SK-N-SH (cell line): ENCODE results near the gene EXOC4.

Experiments used
- CTCF ChIP-seq: fragments of 200-600 bp; sonication (generic); IDR thresholded peaks from 2 replicates; pipeline ENCODE4 v1.6.1; 2017; ENCODE audit warnings: antibody characterized with exemption, mild to moderate bottlenecking, moderate library complexity
- EP300 ChIP-seq, 2 experiments: IDR thresholded peaks; 2 replicates each; pipeline versions ENCODE4 v1.4.0 to v1.6.1; 2012; ENCODE audit warnings: borderline replicate concordance in 1 of 2, low read depth in 1 of 2, low read length in 1 of 2
- EZH2phosphoT487 ChIP-seq: fragments of 200-600 bp; sonication (generic); IDR thresholded peaks from 2 replicates; pipeline ENCODE4 v1.6.1; 2017; ENCODE audit warnings: low read depth, mixed run types, mild to moderate bottlenecking, antibody characterized with exemption, moderate library complexity, borderline replicate concordance
- FOXJ3 ChIP-seq: sonication (generic); formaldehyde crosslinking; IDR thresholded peaks from 2 replicates; pipeline ENCODE4 v1.5.1; 2020; ENCODE audit warnings: mild to moderate bottlenecking, missing genetic modification reagents
- JUND ChIP-seq: IDR thresholded peaks from 2 replicates; pipeline ENCODE4 v1.4.0; 2012
- RFX5 ChIP-seq: IDR thresholded peaks from 2 replicates; pipeline ENCODE4 v1.6.1; 2012; ENCODE audit warnings: mild to moderate bottlenecking, improper control_type of control experiment, low read length
- USF2 ChIP-seq: fragments of 150-350 bp; IDR thresholded peaks from 2 replicates; pipeline ENCODE4 v1.6.1; 2017; ENCODE audit warnings: antibody characterized with exemption, low read length, low read depth, borderline replicate concordance
- TF ChIP-seq, protein P1 (sequence below): IDR thresholded peaks from 2 replicates; pipeline ENCODE4 v1.4.0; 2012; ENCODE audit warnings: low read depth

DNA sequence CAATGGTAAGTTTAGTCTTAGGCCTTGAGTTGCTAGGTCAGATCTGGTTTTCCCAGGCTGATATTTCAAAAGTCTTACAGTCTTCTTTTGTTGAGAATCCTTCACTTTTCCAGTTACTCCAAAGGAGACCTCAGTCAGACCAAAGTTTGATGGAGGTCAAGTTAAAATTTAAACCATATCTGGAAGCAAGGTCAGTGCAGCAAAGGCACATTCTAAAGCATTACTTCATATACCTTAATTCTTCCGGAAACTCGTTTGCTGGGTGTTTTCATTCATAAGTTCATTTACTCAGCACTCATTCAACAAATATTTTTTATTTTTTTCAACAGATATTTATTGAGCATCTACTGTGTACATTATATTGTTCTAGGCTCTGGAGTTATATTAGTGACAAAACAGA, 471.3 kb downstream of the EXOC4 start:
- no peak for TF ChIP-seq RFX5
- no peak for TF ChIP-seq EP300 (IDR thresholded peaks at IDR 0.05; ENCODE audit: borderline replicate concordance in 1 of 2, low read depth in 1 of 2, low read length in 1 of 2)
- no peak for TF ChIP-seq EZH2phosphoT487
- no peak for TF ChIP-seq JUND
- TF ChIP-seq FOXJ3 (CRISPR knock-in tag) = no peak
- TF ChIP-seq CTCF = no peak
- TF ChIP-seq USF2 = no peak
- TF ChIP-seq, protein P1, sequence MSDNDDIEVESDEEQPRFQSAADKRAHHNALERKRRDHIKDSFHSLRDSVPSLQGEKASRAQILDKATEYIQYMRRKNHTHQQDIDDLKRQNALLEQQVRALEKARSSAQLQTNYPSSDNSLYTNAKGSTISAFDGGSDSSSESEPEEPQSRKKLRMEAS = no peak
